GM23248 (cell line): Measurements from ENCODE around the gene ZC3H7A.

Source experiments
- EZH2 ChIP-seq: fragments of 200-600 bp; sonication (generic); IDR thresholded peaks from 2 replicates; pipeline ENCODE4 v1.6.1; 2018; ENCODE audit warnings: antibody characterized with exemption, mild to moderate bottlenecking; ENCODE audit not compliant: insufficient read depth, poor library complexity, severe bottlenecking
- EZH2phosphoT487 ChIP-seq: fragments of 200-600 bp; sonication (generic); IDR thresholded peaks from 2 replicates; pipeline ENCODE4 v1.6.1; 2018; ENCODE audit warnings: antibody characterized with exemption, moderate library complexity, mild to moderate bottlenecking, low read depth; ENCODE audit not compliant: insufficient read depth

DNA sequence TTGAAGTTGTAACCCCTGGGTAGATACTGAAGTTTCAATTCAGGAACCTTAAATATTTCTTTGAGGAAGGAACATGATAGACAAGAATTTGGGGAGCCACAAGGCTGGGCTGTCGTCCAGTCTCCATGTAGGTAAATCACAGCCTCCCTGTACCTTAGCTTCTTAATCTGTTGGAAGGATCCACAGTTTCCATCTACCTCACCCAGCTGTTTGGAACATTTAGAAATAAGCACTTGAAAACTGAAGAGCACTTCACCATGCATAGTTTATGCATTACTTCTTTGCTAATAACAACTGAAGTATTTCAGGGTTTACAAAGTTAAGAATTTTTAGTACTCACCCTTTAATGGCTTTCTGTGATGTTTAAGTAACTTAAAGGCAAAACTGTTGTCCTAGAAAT, 71.6 kb downstream of the ZC3H7A start:
- TF ChIP-seq EZH2 (no peak), EZH2phosphoT487 (no peak)
